Activated CD4-positive, alpha-beta T cell treated with anti-CD3 and anti-CD28 coated beads, Interleukin-2, amount 50 U/mL, for 24 hours (primary cell): Measurements from ENCODE around the gene SYNGR3.

Source experiments
- DNase-seq, 2 donors: peaks; one replicate each; pipeline ENCODE4 v3.0.0-alpha.2; 2020; ENCODE audit warnings: low read depth in 1 of 2, low spot score in 1 of 2

Gene SYNGR3

DNA sequence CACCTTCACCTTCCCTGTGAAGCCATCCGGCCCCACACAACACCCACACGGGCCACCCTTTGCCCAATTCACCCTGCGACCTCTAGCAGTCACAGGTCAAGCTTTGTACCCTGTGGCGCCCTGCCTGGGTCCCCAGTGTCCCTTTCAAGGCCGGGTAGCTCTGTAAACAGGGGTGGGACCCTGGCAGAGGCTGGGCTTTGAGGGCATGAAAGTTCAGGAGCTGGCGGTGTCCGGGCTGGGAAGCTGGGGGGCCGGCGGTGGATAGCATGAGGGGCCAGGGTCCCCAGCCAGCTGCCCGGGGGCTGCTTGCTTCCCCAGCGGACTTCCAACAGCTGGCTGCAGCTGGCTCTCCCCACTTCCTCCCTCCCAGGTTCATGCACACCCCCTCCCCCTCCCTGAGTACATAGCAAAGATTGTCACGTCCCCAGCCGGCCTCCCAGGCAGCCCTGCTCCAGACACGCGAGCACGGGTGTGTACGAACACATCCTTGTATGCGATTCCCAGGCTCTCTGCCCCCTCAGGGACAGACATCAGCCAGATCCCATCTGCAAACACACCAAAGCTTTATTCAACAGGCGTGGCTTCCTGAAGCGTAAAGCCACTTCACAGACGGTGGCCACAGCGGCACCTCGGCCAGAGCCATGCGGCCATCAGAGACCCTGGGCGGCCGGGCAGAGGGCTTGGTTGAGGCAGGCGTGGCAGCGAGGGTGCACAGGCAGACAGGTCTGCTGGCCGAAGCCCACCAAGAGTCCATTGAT lies 49.7 kb downstream of the SYNGR3 start:
- no peak for DNase-seq

DNA sequence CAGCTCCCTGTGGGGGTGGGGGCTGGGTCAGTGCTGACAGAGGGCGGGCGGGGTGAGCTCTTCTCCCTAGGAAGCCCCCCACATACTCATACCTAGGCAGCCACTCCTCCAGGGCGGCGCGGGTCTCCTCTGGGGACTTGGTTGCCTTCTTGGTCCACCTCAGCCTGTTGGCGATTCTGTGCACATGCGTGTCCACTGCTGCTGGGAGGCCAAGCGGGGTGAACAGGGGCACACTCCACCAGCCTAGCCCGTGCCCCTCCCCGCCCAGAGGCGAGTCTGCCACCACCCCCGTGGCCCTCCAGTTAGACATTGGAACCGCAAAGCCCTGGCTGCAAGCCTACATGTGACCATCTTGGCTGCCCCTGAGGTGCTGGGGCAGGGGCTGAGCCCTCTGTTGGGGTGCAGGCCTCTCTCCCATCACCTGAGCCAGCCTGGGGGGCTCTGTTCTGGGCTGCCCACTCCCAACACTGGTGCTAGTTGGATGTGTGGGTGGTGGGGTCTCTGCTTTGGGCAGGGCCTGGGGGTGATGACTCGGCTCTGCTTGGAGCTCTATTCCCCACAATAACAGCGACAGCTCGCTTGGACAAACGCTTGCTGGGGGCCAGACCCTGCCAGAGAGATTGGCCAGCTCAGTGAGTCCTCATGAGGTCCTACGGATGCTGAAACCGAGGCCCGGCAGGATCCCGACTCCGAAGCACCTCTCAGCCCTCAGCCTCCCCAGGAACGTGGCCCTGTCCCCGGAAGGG lies 50.4 kb downstream of the SYNGR3 start:
- no peak for DNase-seq

DNA sequence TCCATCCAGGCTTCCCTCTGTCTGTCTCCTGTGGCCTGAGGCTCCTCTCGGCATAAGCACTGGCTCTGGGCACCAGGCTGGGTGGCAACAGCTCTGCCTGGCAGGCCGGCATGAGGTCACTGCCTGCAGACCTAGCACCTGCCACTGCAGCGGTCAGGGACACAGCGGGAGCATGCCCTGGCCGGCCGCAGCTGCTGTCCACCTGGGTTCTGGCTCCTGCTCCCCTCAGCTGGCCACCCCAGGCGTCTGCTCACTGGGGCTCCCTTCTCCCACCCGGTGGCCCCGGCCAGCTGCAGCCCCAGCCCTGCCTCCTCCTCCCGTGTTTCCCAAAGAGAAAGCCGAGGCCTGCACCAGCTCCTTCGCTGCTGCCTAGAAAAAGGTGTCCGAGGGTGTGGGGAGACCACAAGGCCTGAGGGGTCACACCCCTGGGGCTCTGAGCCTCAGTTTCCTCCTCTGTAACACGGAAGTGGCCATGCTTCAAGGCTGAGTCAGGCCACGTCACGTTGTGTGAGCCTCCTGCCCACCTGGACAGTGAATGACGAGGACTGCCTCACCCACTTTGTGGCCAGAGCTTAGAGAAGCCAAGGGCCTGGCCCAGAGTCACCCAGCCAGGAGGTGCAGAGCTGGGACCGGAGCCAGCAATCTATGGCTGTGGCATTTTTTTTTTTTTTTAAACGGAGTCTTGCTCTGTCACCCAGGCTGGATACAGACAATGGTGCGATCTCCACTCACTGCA lies 51.2 kb downstream of the SYNGR3 start:
- DNase-seq, result no peak

DNA sequence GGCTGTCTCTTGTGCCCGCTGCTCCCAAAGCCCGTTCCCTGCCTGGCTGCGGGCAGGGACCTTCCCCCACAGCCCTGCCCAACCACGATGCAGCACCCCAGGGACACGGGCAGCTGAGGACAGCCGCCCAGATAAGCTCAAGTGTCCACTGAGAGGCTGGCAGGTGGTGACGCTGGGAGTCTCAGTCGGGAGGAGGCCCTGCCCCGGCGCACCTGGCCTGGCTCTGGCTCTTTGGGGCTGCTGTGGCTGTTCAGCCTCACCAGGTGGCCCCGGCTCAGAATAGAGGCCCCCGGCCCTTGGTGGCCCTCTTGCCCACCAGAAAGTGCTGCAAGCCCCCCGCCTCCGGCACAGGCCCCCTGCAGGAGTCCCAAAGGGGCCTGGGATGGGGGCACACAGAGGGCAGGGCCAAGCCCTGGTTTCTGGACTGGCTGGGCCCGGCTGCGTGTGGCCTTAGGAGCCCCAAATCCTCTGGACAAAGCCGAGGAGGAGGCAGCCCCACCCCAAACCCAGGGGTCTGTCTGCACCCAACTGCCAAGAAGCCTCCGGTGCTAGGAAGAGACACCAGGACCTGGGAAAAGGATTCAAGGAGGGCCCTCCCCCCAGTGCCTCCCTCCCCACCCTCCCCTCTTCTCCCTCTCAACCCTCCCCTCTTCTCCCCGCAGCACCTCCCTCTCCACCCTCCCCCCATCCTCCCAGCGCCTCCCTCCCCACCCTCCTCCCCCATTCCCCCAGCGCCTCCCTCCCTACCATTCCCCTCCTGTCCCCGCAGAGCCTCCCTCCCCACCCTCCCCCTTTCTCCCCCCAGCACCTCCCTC lies 52.6 kb downstream of the SYNGR3 start:
- DNase-seq, result no peak

DNA sequence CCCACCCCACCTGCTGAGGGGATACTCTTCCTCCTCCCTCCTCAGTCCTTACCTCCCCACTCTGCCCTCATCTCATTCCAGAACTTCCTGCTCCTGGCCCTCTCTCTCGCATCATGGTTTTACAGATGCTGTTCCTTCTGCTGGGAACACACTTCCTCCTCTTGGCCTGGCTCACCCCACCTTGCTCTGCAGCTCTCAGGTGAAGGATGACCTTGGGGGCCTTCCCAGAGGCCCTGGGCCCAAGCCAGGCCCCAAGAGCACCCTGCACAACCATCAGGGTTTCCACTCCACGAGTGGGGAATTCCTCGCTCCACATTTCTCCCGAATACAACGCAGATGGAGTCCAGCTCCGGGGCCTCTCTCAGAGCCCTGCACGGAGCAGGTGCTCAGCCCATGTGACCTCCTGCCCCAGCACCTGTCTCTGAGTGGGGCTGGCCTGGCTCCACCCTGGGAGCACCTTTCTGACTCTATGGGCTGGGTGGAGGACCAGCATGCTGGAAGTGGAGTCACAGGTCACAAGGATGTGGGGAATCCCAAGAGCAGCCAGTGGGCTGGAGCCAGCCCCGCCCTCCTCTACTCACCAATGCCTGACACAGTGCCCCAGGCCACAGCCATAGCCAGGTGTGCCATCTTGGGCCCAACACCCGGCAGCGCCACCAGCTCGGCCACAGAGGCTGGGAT lies 53.4 kb downstream of the SYNGR3 start:
- no peak for DNase-seq
